Right ventricle myocardium superior (tissue), 1 donor: ENCODE measurements around the gene SRGAP3. TPM values are rescaled to one million over a fixed set of nuclear protein-coding genes. Genes with fewer than 3 reads are reported as not detected.

Experiments used
- ATAC-seq: fragments of 200-7000 bp; cut with Tn5 transposase; one replicate; pipeline ENCODE4 v1.9.1; 2020; ENCODE audit warnings: mild to moderate bottlenecking; ENCODE audit not compliant: poor library complexity
- DNase-seq: peaks from one replicate; pipeline ENCODE4 v3.0.0-alpha.2; 2020
- intact Hi-C: fragments of 100-400 bp; cut with DNase I; formaldehyde crosslinking; loops from one replicate; pipeline ENCODE4 v1.11.2; 2022
- total RNA-seq: library from RNA; stranded (reverse); fragmentation: NEBNext Ultra II Directional; extraction: Animal tissue kit (Norgen Biotek cat#: 25700); gene quantifications from one replicate; pipeline ENCODE4 v1.2.1, GENCODE V29; 2021
- donor health status: DM: no; HTN: yes; CAD: no; lungs with severe emphysema.

The SRGAP3 gene
- total RNA-seq, 1 donor from 2014 or later = 5.1 TPM

DNA sequence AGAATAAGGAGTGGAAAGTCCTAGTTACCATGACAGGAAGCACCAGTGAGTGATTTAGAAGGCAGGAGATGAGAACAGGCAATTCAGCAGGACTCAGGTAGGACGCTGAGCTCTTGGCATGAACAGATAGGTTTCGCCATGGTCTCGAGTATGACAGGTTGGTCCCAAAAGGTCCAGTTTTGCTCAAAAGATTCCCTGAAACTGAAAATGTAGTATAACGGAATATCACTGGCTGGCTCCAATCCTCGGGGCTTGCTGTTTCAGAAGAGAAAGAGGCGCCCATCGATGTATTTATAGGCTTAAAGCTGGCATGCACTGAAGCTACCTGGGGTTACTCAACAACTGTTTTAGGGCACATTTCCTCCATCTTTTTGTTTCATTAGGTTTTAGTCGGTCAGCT lies 59.2 kb downstream of the SRGAP3 start:
- intact Hi-C loops = no loop called here
- DNase-seq (no peak), ATAC-seq (no peak)

GRCh38 chr3:9188583-9188982 lies 60.9 kb downstream of the SRGAP3 start:
- no peak for DNase-seq
- no peak for ATAC-seq
- intact Hi-C loops = no loop called here

GRCh38 chr3:9185701-9186100 lies 63.7 kb downstream of the SRGAP3 start:
- DNase-seq (no peak), ATAC-seq (no peak)
- intact Hi-C loops = no loop called here

DNA sequence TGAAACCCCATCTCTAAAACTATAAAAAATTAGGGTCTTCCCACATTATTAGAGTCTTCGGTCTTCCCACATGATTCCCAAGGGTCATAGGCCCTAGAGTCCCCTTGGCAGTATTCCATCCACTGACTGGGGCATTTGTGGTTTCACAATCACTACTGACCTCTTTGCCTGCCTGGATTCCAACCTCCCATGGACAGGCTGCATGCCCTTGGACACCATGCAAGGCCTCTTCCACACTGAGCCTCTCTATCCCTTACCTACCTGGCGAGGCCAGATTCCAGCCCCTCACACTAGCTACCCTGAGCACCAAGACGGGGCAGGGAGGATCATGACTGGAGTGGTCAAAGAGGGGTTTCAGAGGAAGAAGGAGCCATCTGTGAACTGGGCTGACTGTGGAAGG lies 64.4 kb downstream of the SRGAP3 start:
- intact Hi-C loops = no loop called here
- ATAC-seq (no peak), DNase-seq (no peak)

DNA sequence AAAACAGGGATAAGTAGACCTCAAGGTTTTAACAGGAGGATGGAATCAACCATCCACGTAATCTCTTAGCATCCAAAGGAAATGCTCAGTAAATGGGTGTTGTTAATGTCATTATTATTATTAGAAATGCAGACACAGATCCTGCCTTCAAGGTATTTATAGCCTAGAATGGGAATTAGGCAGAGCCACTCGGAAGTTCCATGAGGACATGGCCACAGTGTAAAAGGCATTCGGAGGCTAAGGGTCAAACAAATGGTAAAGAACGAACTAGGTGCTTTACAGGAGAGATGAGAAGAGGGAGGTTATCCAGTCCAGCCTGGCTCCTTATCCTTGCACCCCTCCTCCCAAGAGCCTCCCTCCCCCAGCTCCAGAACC lies 65.0 kb downstream of the SRGAP3 start:
- DNase-seq (no peak), ATAC-seq (peak; percentile 37)
- intact Hi-C loops = no loop called here

DNA sequence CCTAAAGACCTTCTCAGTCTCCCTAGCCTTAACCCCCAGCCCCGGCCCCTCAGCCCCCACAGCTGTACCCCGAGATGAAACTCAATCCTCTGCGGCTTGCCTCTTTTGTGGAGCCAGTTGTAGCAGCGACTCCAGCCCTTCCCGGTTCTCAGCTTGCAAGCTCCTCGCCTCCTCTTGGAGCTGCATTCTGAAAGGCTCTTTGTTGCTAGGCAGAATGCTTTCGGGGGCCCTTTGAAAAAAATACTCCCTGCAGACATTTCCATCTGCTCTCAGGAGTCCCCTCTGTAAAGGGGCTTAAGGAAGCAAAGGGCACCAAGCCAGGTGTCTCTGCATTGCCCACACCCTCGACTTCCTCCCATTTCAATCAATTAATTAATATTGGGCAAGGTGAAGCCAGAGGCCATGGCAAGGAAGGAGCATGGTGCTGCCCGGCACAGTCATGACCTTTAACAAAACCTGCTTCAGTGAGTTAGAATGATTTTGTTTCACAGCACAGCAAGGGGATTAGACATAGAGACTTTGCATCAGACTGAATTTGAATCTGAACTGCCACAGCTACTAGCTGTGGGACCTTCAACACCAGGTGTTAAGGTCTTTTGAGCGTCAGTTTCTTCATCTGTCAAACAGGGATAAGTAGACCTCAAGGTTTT lies 65.5 kb downstream of the SRGAP3 start:
- intact Hi-C loops = no loop called here
- ATAC-seq (peak; percentile 14), DNase-seq (no peak)

DNA sequence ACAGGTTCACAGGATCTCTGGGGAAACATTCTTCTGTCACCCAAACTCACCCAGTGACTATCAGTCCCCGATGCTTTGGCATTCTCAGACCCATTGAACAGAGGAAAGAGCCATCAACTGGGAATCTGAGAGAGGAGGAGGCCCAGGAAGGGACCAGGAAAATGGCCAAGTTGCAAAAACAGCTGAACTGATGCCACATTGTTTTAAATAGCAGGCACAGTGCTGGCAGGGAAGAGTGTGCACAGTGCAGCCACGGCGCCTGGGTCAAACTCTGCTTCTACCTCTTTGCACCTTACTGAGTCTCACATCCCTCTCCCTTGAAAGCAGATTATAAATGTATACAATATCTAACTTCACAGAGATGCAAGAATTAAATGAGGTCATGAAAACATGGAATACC lies 66.4 kb downstream of the SRGAP3 start:
- ATAC-seq (peak; percentile 86), DNase-seq (no peak)
- intact Hi-C loops = no loop called here

- ATAC-seq (no peak), DNase-seq (no peak)
- intact Hi-C loops = no loop called here
These were observed 68.7 kb downstream of the SRGAP3 start for GRCh38 chr3:9180764-9181117.

DNA sequence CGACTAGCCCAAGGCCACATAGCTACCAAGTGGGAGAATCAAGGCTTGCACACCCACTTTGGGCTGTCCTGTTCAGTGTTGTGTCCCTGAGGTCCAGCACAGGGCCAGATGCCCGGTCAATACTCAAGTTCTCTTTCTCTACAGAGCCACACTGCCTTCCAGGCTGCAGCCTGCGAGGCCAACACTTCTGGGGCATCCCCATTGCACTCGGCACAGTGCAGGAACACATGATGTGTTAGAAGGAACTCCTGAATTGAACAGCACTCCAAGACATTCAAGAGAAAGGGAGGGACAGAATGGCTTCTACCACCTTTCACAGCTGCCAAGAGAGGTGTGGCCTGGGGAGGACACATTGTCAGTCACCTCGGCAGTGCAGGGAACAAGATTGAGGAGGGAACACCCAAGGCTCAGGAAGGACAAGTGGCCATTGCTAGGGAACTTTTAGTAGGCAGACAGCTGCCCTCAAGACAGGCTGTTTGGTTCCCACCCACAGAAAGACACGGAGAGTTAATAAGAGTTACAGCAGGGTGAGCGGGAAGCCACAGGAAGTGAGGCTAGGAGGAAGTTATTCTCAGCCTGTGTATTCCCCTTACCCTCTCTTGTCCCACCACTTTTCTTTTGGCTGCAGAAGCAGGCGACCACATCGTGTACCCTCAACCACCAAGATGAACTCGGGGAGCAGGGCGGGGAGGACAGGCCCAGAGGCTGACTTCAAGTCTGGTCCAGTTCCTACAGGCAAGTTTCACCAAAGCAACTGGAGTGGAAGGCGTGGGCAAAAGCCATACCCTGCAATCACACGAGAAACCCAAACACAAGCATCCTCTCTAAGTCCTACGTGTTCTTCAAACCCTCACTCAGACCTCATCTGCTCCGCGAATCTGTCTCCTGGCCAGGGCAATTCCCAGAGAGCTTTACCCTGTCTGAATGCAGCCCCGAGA lies 69.4 kb downstream of the SRGAP3 start:
- intact Hi-C loops = no loop called here
- DNase-seq = no peak
- ATAC-seq = peak; percentile 31

DNA sequence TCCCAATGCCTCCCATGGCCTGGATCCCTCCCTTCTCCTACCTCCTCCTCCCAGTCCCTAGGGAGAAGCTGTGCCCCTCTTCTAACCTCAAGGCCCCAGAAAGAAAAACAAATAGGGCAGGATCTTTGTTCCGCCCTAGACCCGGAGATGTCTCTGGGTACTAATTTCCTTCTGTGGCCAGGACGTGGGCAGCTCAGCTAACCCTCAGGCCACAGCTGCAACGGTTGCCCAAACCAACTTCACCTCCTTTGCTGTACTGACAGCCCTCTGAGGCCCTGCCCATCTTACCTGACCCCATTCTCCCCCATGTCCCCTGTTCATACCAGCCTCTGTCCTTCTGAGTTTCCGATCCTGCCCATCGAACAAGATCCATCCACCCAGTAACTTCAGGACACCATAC lies 70.7 kb downstream of the SRGAP3 start:
- intact Hi-C loops = no loop called here
- no peak for ATAC-seq
- DNase-seq = no peak

GRCh38 chr3:9175421-9175820 lies 74.0 kb downstream of the SRGAP3 start:
- intact Hi-C loops = no loop called here
- ATAC-seq (no peak), DNase-seq (no peak)

DNA sequence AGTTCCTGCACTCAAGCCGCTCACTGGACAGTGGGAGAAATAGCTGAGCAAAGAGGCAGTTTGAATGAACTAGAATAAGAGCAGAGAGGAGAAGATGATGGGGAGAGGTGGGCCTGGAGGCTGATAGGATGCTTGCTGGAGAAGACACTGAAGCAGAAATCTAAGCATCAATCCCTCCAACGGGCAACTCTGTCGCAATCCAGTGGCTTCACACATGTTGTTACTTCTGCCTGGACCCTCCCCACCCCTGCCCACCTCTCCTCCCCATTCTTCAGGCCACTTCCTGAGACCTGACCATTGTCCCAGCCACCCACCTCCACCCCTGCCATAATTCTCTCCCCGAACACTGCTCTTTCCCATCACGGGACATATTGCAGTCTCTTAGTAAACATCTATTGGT lies 76.0 kb downstream of the SRGAP3 start:
- DNase-seq (no peak), ATAC-seq (no peak)
- intact Hi-C loops = no loop called here

DNA sequence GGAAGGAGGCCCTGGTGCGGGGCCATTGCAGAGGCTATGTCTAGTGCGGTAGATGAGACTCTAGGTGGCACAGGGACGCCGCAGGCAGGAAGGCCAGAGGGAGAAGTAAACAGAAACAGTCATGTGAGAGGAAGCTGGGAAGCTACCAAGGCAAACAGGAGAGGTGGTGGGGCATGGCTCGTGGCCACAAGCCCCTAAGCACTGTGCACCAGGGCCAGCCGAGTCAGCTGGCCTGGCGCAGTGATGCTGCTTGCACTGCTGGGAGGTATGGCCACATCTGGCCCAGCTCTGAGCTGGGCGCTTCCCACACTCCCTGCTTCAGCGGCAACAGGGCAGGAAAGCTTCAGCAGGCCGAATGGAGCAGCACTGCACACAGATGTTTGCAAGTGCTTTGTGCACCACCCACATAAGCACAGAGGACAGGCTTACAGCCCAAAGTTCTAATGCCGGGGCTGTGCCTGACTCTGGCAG lies 76.6 kb downstream of the SRGAP3 start:
- DNase-seq (no peak), ATAC-seq (no peak)
- intact Hi-C loops = no loop called here

GRCh38 chr3:9170851-9171160 lies 78.6 kb downstream of the SRGAP3 start:
- intact Hi-C loops = no loop called here
- ATAC-seq (no peak), DNase-seq (no peak)

- intact Hi-C loops = no loop called here
- ATAC-seq = no peak
- no peak for DNase-seq
These were observed 79.2 kb downstream of the SRGAP3 start for GRCh38 chr3:9169956-9170850.

DNA sequence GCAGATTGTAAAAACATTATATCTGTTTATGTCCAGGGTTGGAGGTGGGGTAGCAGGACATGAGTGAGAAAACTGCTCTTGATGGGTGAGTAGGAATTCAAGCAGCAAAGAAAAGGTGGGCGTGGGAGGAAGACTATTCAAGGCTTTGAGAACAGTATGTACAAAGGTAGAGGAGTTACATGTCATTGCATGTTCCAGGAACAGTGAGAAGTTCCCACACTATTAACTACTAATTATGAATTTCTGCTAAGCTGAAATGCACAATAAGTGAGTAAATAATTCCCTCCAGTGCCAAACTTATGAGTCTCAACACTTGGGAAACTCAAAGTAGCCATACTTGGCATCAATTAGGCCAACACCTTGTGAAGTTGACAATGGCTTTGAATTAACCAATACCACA lies 80.1 kb downstream of the SRGAP3 start:
- DNase-seq (no peak), ATAC-seq (no peak)
- intact Hi-C loops = no loop called here

- no peak for ATAC-seq
- intact Hi-C loops = no loop called here
- DNase-seq = no peak
These were observed 81.2 kb downstream of the SRGAP3 start for GRCh38 chr3:9168241-9168741.

DNA sequence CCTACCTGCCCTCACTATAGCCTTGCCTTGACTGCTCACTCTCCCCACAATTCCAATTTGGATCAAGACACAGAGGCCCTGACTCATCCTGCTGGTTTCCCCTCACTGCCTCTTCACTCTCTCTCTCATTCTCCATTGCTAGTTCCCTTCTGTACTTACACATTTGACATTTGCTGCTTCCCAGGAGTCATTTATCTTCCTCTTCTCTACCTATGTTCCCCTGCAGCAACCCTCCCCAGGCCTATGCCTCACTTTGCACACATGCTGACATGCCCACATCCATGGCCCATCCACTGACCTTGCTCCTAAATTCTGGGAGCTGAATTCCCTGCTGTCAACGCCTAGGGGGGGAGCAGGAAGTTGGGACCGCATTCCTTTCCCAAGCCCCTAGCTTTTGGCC lies 82.2 kb downstream of the SRGAP3 start:
- intact Hi-C loops = no loop called here
- ATAC-seq (no peak), DNase-seq (no peak)

DNA sequence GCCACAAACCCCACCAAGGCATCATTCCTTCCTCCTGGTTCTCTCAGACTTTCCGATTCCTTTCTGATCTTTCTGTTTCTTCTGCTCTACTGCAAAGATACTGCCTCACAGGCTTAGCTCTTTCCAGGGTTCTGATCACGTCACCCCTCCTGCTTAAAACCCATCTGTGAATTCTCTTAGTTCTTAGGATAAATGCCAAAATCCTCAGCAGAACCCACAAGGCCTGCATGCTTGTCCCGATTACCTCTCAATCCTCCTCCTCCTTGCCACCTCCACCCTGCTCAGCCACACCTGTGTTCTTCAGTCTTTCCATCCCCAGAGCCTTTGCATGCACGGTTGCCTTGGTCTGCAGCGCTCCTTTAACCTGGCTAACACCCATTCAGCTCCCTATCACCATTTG lies 84.0 kb downstream of the SRGAP3 start:
- DNase-seq = no peak
- ATAC-seq = no peak
- intact Hi-C loops = no loop called here
